Activated T-helper 17 cell treated with anti-CD3 and anti-CD28 coated beads, Interleukin-2, amount 50 U/mL, for 72 hours (primary cell): ENCODE measurements around the gene PHF11. TPM values are rescaled to one million over a fixed set of nuclear protein-coding genes. Genes with fewer than 3 reads are reported as not detected.

Experiments used
- ATAC-seq: fragments of 150-1000 bp; cut with Tn5 transposase; replicated peaks from 2 replicates; pipeline ENCODE4 v1.10.0; 2021; ENCODE audit warnings: mild to moderate bottlenecking, moderate library complexity
- H3K27ac Mint-ChIP-seq: one replicate; pipeline ENCODE4 v1.8.0; 2022; ENCODE audit warnings: mixed read lengths
- H3K27me3 Mint-ChIP-seq: one replicate; pipeline ENCODE4 v1.8.0; 2022; ENCODE audit warnings: mixed read lengths
- H3K36me3 Mint-ChIP-seq: one replicate; pipeline ENCODE4 v1.8.0; 2022; ENCODE audit warnings: low read depth, mild to moderate bottlenecking, mixed read lengths
- H3K4me1 Mint-ChIP-seq: one replicate; pipeline ENCODE4 v1.8.0; 2022; ENCODE audit warnings: mixed read lengths
- H3K4me3 Mint-ChIP-seq: one replicate; pipeline ENCODE4 v1.8.0; 2022; ENCODE audit warnings: mild to moderate bottlenecking, mixed read lengths
- H3K9me3 Mint-ChIP-seq: one replicate; pipeline ENCODE4 v1.8.0; 2022; ENCODE audit warnings: mixed read lengths
- total RNA-seq, 2 donors: library from RNA; stranded (reverse); gene quantifications; one replicate each; pipeline ENCODE4 v1.2.3, GENCODE V29; 2022

The PHF11 gene
- total RNA-seq, 2 donors from 2014 or later, result 64.5 to 94.8 TPM

GRCh38 chr13:49571299-49572240 lies 75.8 kb downstream of the PHF11 start:
- Mint-ChIP-seq H3K27me3 (no peaks in the 10 kb centered on the region), H3K4me1 (peaks cover 22% of the 10 kb centered on the region), H3K9me3 (no peaks in the 10 kb centered on the region), H3K27ac (peak overlapping the region; percentile 85), H3K4me3 (peak overlapping the region; percentile 47), H3K36me3 (peaks cover 11% of the 10 kb centered on the region)
- ATAC-seq, result peak; percentile 10

Other genes starting within 250 kb of the PHF11 start
- 10 to 100 TPM in 1 of 2 donors, 1 to 10 TPM in 1; 7.5 to 10.2 TPM for gene CDADC1, start 248.0 kb upstream of the PHF11 start, total RNA-seq
- gene CAB39L, start 51.9 kb upstream of the PHF11 start, total RNA-seq, result 10 to 100 TPM in 1 of 2 donors, 1 to 10 TPM in 1; 5.1 to 13.8 TPM
- gene SETDB2, start 51.7 kb upstream of the PHF11 start, total RNA-seq, result 10 to 100 TPM; 14.1 to 16.3 TPM
- gene RCBTB1, start 89.6 kb downstream of the PHF11 start, total RNA-seq, result 10 to 100 TPM; 16.0 to 16.6 TPM
- gene ARL11, start 132.6 kb downstream of the PHF11 start, total RNA-seq, result 1 to 10 TPM in 1 of 2 donors, under 1 TPM in 1; 0.89 to 1.0 TPM
- gene EBPL, start 195.5 kb downstream of the PHF11 start, total RNA-seq, result 10 to 100 TPM; 24.0 to 53.5 TPM